PC-3 (cell line): ENCODE measurements around the gene MT1H. TPM values are rescaled to one million over a fixed set of nuclear protein-coding genes. Genes with fewer than 3 reads are reported as not detected.

Experiments
- ATAC-seq: fragments of 200-7000 bp; cut with Tn5 transposase; 2 replicates; pipeline ENCODE4 v1.9.1; 2020; ENCODE audit warnings: mild to moderate bottlenecking, moderate library complexity
- BruUV-seq: library from RNA; stranded (reverse); fragments of 400-500 nt; replicated peaks from 2 replicates; lab custom pipeline; 2021; lab: Mats Ljungman, UMichigan
- CTCF ChIA-PET: fragments of 300-600 bp; sonication (Branson Sonifier 250); formaldehyde crosslinking; loops from one replicate; lab custom pipeline; 2022; ENCODE audit warnings: antibody characterized with exemption; lab: Charles Lee
- POLR2A ChIA-PET: fragments of 300-600 bp; sonication (Branson Sonifier 250); formaldehyde crosslinking; loops from one replicate; lab custom pipeline; 2022; ENCODE audit warnings: antibody characterized with exemption; ENCODE audit not compliant: unreplicated experiment; lab: Charles Lee
- DNase-seq: peaks from one replicate; pipeline ENCODE4 v3.0.0-alpha.2; 2015
- H2AFZ ChIP-seq: fragments of 300-600 bp; sonication (generic); 2 replicates; pipeline ENCODE4 v1.6.0; 2016; ENCODE audit warnings: antibody characterized with exemption, low read length
- H3F3A ChIP-seq: fragments of 300-600 bp; sonication (generic); one replicate; pipeline ENCODE4 v1.6.0; 2017; ENCODE audit warnings: antibody characterized with exemption, low read length, control low read depth, mild to moderate bottlenecking; ENCODE audit not compliant: unreplicated experiment
- H3K27ac ChIP-seq: fragments of 300-600 bp; sonication (generic); 2 replicates; pipeline ENCODE4 v1.5.1; 2016; ENCODE audit warnings: mild to moderate bottlenecking, low read length
- H3K27me3 ChIP-seq: fragments of 300-600 bp; sonication (generic); 2 replicates; pipeline ENCODE4 v1.6.1; 2016; ENCODE audit warnings: low read length, mixed read lengths
- H3K36me3 ChIP-seq: fragments of 300-600 bp; sonication (generic); 2 replicates; pipeline ENCODE4 v1.6.1; 2016; ENCODE audit warnings: low read depth, mixed run types, low read length, mixed read lengths
- H3K4me1 ChIP-seq: fragments of 300-600 bp; sonication (generic); 2 replicates; pipeline ENCODE4 v1.5.1; 2016; ENCODE audit warnings: low read length; ENCODE audit not compliant: insufficient read depth
- H3K4me2 ChIP-seq: fragments of 300-600 bp; sonication (generic); 2 replicates; pipeline ENCODE4 v1.6.0; 2016; ENCODE audit warnings: low read length
- H3K4me3 ChIP-seq: fragments of 300-600 bp; sonication (generic); 2 replicates; pipeline ENCODE4 v1.5.1; 2016; ENCODE audit warnings: mild to moderate bottlenecking, low read length, mixed read lengths
- H3K79me2 ChIP-seq: fragments of 300-600 bp; sonication (generic); 2 replicates; pipeline ENCODE4 v1.6.1; 2017; ENCODE audit warnings: low read length, mixed read lengths
- H3K9ac ChIP-seq: fragments of 300-600 bp; sonication (generic); 2 replicates; pipeline ENCODE4 v1.6.0; 2016; ENCODE audit warnings: mild to moderate bottlenecking, low read length
- H3K9me2 ChIP-seq: fragments of 300-600 bp; sonication (generic); replicated peaks from 2 replicates; pipeline ENCODE4 v1.6.1; 2016; ENCODE audit warnings: mixed run types, low read length, mixed read lengths
- H3K9me3 ChIP-seq: fragments of 300-600 bp; sonication (generic); 2 replicates; pipeline ENCODE4 v1.6.1; 2016; ENCODE audit warnings: low read length, mixed read lengths
- H4K20me1 ChIP-seq: fragments of 300-600 bp; sonication (generic); 2 replicates; pipeline ENCODE4 v1.6.1; 2016; ENCODE audit warnings: low read length, mixed read lengths
- CTCF ChIP-seq: fragments of 300-600 bp; sonication (generic); conservative IDR thresholded peaks from 2 replicates; pipeline ENCODE4 v1.5.1; 2017; ENCODE audit warnings: antibody characterized with exemption, low read depth, mild to moderate bottlenecking, low read length
- EZH2 ChIP-seq: fragments of 300-600 bp; sonication (generic); IDR thresholded peaks from one replicate; pipeline ENCODE4 v1.6.1; 2017; ENCODE audit warnings: antibody characterized with exemption, mild to moderate bottlenecking, low read length; ENCODE audit not compliant: unreplicated experiment
- EZH2phosphoT487 ChIP-seq: fragments of 300-600 bp; sonication (generic); IDR thresholded peaks from 2 replicates; pipeline ENCODE4 v1.6.1; 2018; ENCODE audit warnings: mild to moderate bottlenecking, antibody characterized with exemption, low read length, borderline replicate concordance
- intact Hi-C: fragments of 100-400 bp; cut with micrococcal nuclease; formaldehyde crosslinking; loops from 2 replicates; pipeline ENCODE4 v1.9.0; 2023
- total RNA-seq: library from RNA; depleted of rRNA; stranded (reverse); fragments of >200 nt; gene quantifications from 2 replicates; pipeline ENCODE4 v1.2.3, GENCODE V29; 2014

Gene MT1H
- total RNA-seq, 1 experiment from 2014 or later = not detected

- H3K27ac ChIP-seq = no peak overlapping the region
- no peaks in the 10 kb centered on the region for H3K9me2 ChIP-seq
- ChIA-PET POLR2A (no interaction called here), CTCF (no interaction called here)
- no peak overlapping the region for H3K4me2 ChIP-seq
- DNase-seq (no peak), ATAC-seq (no peak)
- no peak overlapping the region for H2AFZ ChIP-seq
- H4K20me1 ChIP-seq = no peaks in the 10 kb centered on the region
- intact Hi-C loops = no loop called here
- no TSS peak for BruUV-seq
- H3K9ac ChIP-seq = no peak overlapping the region
- TF ChIP-seq EZH2phosphoT487 = no peak
- TF ChIP-seq EZH2 = no peak
- TF ChIP-seq CTCF = no peak
- H3K79me2 ChIP-seq = no peaks in the 10 kb centered on the region
- H3K36me3 ChIP-seq = no peaks in the 10 kb centered on the region
- H3K27me3 ChIP-seq = no peaks in the 10 kb centered on the region
- no peaks in the 10 kb centered on the region for H3F3A ChIP-seq
- H3K4me3 ChIP-seq = no peak overlapping the region
- no peaks in the 10 kb centered on the region for H3K9me3 ChIP-seq
- H3K4me1 ChIP-seq = peaks cover 9% of the 10 kb centered on the region
Measured at GRCh38 chr16:56628486-56629350, 40.9 kb upstream of the MT1H start.

- Histone ChIP-seq H3K9me3 (no peaks in the 10 kb centered on the region), H3K27me3 (no peaks in the 10 kb centered on the region), H3K4me1 (peaks cover 9% of the 10 kb centered on the region), H3K4me2 (no peak overlapping the region), H3K4me3 (no peak overlapping the region), H3F3A (no peaks in the 10 kb centered on the region), H3K9me2 (no peaks in the 10 kb centered on the region), H3K36me3 (no peaks in the 10 kb centered on the region), H3K27ac (no peak overlapping the region), H3K9ac (no peak overlapping the region), H3K79me2 (no peaks in the 10 kb centered on the region), H4K20me1 (no peaks in the 10 kb centered on the region), H2AFZ (no peak overlapping the region)
- TF ChIP-seq EZH2 = no peak
- TF ChIP-seq EZH2phosphoT487 = no peak
- no peak for TF ChIP-seq CTCF
- BruUV-seq = no TSS peak
- ATAC-seq = no peak
- ChIA-PET CTCF (no interaction called here), POLR2A (no interaction called here)
- DNase-seq = no peak
- intact Hi-C loops = no loop called here
Measured at GRCh38 chr16:56629531-56629930, 40.1 kb upstream of the MT1H start.

- Histone ChIP-seq H3K4me3 (no peak overlapping the region), H3K27ac (no peak overlapping the region), H3K27me3 (no peaks in the 10 kb centered on the region), H3K9me2 (no peaks in the 10 kb centered on the region), H4K20me1 (no peaks in the 10 kb centered on the region), H3K36me3 (no peaks in the 10 kb centered on the region), H3F3A (no peaks in the 10 kb centered on the region), H3K4me2 (no peak overlapping the region), H3K4me1 (peaks cover 9% of the 10 kb centered on the region), H3K79me2 (no peaks in the 10 kb centered on the region), H3K9ac (no peak overlapping the region), H3K9me3 (no peaks in the 10 kb centered on the region), H2AFZ (no peak overlapping the region)
- no peak for ATAC-seq
- no peak for TF ChIP-seq CTCF
- TF ChIP-seq EZH2phosphoT487 = no peak
- TF ChIP-seq EZH2 = no peak
- CTCF ChIA-PET = no interaction called here
- DNase-seq = no peak
- intact Hi-C loops = no loop called here
- no TSS peak for BruUV-seq
- POLR2A ChIA-PET = no interaction called here
Measured at GRCh38 chr16:56630134-56630533, 39.5 kb upstream of the MT1H start.
